Mammary epithelial cell (primary cell): Measurements from ENCODE around the gene NEURL3.

Experiments
- EZH2 ChIP-seq: IDR thresholded peaks from 2 replicates; pipeline ENCODE4 v1.6.1; 2012; ENCODE audit warnings: low read length, inconsistent platforms, borderline replicate concordance
- TF ChIP-seq, protein P1 (sequence below), 2 donors: IDR thresholded peaks in 1 of 2; conservative IDR thresholded peaks in 1 of 2; 2 replicates each; pipeline ENCODE4 v1.5.1; 2011 to 2012; ENCODE audit warnings: inconsistent platforms in 2 of 2, low read length in 2 of 2, mild to moderate bottlenecking in 2 of 2, control low read depth in 1 of 2, low read depth in 1 of 2; ENCODE audit not compliant: insufficient read depth in 1 of 2; ENCODE audit errors: extremely low read depth in 1 of 2

DNA sequence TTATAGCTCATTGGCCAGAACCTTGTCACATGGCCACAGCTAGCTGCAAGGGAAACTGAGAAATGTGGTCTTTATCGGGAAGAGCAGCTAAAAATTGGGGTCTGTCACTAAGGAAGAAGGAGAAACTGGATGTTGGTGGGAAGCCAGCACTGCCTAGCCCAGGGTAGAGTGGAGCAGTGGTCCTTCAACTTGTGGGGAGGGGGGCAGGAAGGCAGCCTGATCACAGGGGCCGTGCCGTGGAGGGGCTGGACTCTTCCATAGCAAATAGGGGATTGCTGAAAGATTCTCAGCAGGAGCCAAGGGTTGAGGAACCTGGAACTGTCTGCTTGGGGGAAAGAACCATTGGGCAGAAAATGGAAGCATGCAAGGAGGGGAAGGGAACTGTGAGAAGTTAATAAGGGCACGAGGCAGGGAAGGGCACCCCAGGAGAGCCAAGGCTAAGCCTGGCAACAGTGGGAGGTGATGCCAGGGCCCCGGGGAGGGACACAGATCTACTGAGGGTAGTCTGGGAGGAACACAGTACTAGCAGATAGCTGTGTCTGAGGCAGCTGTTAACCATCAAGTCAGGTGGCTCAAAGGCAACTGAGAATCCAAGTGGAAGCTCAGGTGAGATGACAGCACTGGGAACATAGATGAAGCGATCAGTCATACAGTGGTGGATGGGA is 5.9 kb upstream of the NEURL3 start:
- TF ChIP-seq EZH2: no peak
- TF ChIP-seq, protein P1, sequence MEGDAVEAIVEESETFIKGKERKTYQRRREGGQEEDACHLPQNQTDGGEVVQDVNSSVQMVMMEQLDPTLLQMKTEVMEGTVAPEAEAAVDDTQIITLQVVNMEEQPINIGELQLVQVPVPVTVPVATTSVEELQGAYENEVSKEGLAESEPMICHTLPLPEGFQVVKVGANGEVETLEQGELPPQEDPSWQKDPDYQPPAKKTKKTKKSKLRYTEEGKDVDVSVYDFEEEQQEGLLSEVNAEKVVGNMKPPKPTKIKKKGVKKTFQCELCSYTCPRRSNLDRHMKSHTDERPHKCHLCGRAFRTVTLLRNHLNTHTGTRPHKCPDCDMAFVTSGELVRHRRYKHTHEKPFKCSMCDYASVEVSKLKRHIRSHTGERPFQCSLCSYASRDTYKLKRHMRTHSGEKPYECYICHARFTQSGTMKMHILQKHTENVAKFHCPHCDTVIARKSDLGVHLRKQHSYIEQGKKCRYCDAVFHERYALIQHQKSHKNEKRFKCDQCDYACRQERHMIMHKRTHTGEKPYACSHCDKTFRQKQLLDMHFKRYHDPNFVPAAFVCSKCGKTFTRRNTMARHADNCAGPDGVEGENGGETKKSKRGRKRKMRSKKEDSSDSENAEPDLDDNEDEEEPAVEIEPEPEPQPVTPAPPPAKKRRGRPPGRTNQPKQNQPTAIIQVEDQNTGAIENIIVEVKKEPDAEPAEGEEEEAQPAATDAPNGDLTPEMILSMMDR (conservative IDR thresholded peaks at IDR 0.05 in 1 of 2, IDR thresholded peaks at IDR 0.05 in 1 of 2; ENCODE audit: extremely low read depth in 1 of 2, insufficient read depth in 1 of 2, low read depth in 1 of 2, low read length in 2 of 2): no peak
